OCI-LY3 (cell line): ENCODE measurements around the gene TMEM135.

Experiments used
- CTCF ChIP-seq: fragments of 200-600, 300-600 bp; sonication (generic); IDR thresholded peaks from 2 replicates; pipeline ENCODE4 v1.5.1; 2014; ENCODE audit warnings: antibody characterized with exemption, low read length, low read depth
- EZH2phosphoT487 ChIP-seq: fragments of 200-600 bp; shearing (Covaris generic); IDR thresholded peaks from 2 replicates; pipeline ENCODE4 v1.6.1; 2018; ENCODE audit warnings: antibody characterized with exemption, mixed run types, low read depth

GRCh38 chr11:87265979-87266378, 228.2 kb downstream of the TMEM135 start:
- TF ChIP-seq CTCF (no peak), EZH2phosphoT487 (no peak)
